C4-2B (cell line): ENCODE measurements around the gene SLC38A9.

Source experiments
- ZFX ChIP-seq: fragments of 450-650 bp; IDR thresholded peaks from 2 replicates; pipeline ENCODE4 v1.6.1; 2017
- TF ChIP-seq, protein P1 (sequence below): fragments of 450-650 bp; conservative IDR thresholded peaks from 2 replicates; pipeline ENCODE4 v1.5.1; 2017; ENCODE audit warnings: mild to moderate bottlenecking

GRCh38 chr5:55582256-55582655, 129.9 kb downstream of the SLC38A9 start:
- TF ChIP-seq, protein P1, sequence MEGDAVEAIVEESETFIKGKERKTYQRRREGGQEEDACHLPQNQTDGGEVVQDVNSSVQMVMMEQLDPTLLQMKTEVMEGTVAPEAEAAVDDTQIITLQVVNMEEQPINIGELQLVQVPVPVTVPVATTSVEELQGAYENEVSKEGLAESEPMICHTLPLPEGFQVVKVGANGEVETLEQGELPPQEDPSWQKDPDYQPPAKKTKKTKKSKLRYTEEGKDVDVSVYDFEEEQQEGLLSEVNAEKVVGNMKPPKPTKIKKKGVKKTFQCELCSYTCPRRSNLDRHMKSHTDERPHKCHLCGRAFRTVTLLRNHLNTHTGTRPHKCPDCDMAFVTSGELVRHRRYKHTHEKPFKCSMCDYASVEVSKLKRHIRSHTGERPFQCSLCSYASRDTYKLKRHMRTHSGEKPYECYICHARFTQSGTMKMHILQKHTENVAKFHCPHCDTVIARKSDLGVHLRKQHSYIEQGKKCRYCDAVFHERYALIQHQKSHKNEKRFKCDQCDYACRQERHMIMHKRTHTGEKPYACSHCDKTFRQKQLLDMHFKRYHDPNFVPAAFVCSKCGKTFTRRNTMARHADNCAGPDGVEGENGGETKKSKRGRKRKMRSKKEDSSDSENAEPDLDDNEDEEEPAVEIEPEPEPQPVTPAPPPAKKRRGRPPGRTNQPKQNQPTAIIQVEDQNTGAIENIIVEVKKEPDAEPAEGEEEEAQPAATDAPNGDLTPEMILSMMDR: no peak
- TF ChIP-seq ZFX: no peak
